ENCODE results near the gene NFIB.

GRCh38 chr9:14289916-14290315 lies 24.0 kb downstream of the NFIB start:
- TF ChIP-seq CTCF (IDR thresholded peaks at IDR 0.05; ENCODE audit: extremely low read depth in 1 of 2, insufficient read depth in 1 of 2, low read depth in 1 of 2, low read length in 2 of 2) (no peak), POLR2A (IDR thresholded peaks at IDR 0.05; ENCODE audit: low read depth, low read length) (no peak), EZH2 (IDR thresholded peaks at IDR 0.05; ENCODE audit: borderline replicate concordance, low read depth, low read length, severe bottlenecking) (no peak), POLR2AphosphoS5 (IDR thresholded peaks at IDR 0.05; ENCODE audit: insufficient read depth, low read depth, low read length) (no peak), GATA2 (IDR thresholded peaks at IDR 0.05; ENCODE audit: insufficient read depth, insufficient read length, low read depth, low read length) (no peak), MAX (IDR thresholded peaks at IDR 0.05; ENCODE audit: insufficient read depth, insufficient read length) (no peak)

All from endothelial cell of umbilical vein (primary cell).